Dermis microvascular lymphatic vessel endothelial cell (primary cell): ENCODE results near the gene CANT1. TPM values are rescaled to one million over a fixed set of nuclear protein-coding genes. Genes with fewer than 3 reads are reported as not detected.

Experiments used
- DNase-seq, 2 donors: peaks; one replicate each; pipeline versions ENCODE4 v3.0.0 to v3.0.0-alpha.2; 2010; ENCODE audit warnings: low read depth in 2 of 2
- total RNA-seq: library from RNA; depleted of rRNA; stranded (reverse); fragments of >200 nt; gene quantifications from 2 replicates; pipeline ENCODE4 v1.2.1, GENCODE V29; 2014

The CANT1 gene
- 40.3 and 53.5 TPM in 2 replicates for total RNA-seq

DNA sequence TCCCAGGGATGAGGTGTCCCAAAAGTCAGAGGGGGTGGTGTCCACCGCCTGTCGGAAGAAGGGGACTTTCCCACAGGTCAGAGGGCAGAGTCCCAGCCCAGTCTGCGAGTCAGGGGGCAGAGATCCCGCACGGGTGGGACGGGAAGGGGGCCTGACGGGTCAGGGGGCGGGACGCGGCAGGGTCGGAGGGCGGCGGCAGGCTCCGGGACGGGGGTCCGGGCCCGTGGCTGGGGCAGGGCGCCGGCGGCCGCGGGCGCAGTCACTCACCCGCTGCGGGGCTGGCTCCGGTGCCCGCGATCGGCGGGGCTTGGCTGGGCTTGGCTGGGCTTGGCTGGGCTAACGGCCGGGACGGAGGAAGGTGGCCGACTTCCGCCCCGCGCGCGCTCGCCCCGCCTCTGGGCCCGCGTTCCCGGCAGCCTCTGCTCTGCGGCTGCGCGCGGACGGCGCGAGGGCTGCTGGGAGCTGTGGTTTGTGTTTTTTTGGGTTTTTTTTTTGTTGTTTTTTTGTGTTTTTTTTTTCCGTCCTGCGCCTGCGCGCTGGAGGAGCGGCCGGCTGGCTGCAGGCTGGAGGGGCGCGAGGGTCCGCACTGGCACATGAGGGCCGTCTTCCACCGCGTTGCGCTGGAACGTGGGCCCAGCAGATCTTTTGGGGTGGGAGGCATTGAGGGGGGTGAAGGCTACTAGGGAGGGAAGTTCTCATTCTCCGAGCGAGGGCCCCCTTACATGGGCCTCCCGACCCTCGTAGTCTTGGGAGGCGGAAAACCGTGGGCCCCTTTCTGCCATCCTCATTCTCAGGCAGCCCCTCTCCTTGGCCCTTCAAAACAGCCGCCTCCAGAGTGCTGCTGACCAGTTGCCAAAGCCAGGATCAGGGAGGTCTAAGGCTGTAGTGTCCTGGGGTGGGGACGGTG, at the start of gene CANT1:
Gene CANT1, minus strand, starts transcription at position 368 of the 907 bp plus-strand sequence. CDS start 12,142 bp downstream, outside the sequence.
- DNase-seq = peak; percentile 69 to 86

DNA sequence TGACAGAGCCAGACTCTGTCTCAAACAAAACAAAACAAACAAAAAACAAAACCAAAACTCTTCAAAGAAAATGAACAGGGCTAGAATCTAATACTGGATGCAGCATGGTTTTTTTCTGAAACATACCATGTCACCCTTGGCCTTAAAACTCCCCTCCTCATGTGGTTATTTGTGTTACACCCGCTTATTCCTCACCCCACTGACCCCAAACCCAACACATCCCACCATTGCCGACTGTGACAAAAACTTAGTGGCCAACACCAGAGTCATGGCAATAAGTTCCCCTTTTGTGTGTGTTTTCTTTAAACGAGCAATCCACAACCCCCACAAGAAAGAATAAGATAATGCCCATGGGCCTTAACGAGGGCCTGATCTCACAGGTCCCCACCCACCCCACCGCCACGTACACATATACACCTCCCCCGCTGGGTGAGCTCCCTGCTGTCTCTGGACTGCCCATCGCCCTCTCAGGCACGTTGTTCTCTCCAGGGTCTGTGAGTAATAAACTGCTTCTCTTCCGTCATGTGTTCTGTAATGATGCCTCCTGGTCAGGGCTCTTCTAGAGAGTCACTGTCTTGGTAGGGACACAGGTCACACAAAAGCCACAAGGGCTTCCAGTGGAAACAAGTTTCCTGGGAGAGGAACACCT, 48.3 kb upstream of the CANT1 start:
- DNase-seq = no peak

- no peak for DNase-seq
Observed at GRCh38 chr17:79055197-79055596, 45.6 kb upstream of the CANT1 start.

GRCh38 chr17:79054200-79054960, 44.8 kb upstream of the CANT1 start:
- DNase-seq = peak in 1 of 2 donors; percentile 29

GRCh38 chr17:79053251-79053925, 43.8 kb upstream of the CANT1 start:
- peak in 1 of 2 donors; percentile 37 for DNase-seq

DNA sequence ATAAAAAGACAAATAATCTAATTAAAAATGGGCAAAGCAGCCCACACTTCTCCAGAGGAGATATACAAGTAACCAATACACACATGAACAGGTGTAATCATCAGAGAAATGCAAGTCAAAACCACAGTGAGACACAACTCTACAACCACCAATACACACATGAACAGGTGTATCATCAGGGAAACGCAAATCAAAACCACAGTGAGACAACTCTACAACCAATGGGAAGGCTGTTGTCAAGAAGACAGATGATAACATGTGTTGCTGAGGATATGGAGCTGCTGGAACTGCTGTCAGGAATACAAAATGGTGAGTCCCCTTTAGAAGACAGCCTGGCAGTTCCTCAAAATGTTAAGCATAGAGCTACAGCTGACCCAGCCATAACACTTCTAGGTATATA, 42.6 kb upstream of the CANT1 start:
- DNase-seq = no peak

- DNase-seq = no peak
Observed at GRCh38 chr17:79051306-79051705, 41.7 kb upstream of the CANT1 start.

DNA sequence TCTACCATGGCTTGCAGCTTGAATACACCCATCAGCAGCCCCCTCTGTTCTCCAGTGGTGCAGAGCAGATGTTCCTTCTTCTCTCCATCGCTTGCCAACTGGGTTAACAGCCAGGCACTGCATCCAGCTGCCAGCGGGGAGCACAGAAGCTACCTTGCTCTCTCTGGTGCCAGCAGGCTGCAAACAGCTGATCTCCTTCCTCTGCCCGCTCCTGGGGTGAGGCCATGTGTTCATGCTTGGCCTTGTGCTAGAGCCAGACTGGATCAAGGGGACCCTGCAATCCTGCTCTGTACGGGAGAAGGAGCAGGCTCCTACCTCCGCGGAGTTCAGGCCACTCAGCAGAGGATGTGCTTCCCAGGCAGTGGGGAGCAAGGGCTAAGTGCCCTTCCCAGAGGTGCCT, 41.0 kb upstream of the CANT1 start:
- no peak for DNase-seq

- DNase-seq = no peak
Observed at GRCh38 chr17:79049821-79050220, 40.3 kb upstream of the CANT1 start.

GRCh38 chr17:79048826-79049755, 39.5 kb upstream of the CANT1 start:
- DNase-seq = no peak

GRCh38 chr17:79047923-79048825, 38.6 kb upstream of the CANT1 start:
- DNase-seq = no peak

GRCh38 chr17:79047291-79047920, 37.8 kb upstream of the CANT1 start:
- no peak for DNase-seq

DNA sequence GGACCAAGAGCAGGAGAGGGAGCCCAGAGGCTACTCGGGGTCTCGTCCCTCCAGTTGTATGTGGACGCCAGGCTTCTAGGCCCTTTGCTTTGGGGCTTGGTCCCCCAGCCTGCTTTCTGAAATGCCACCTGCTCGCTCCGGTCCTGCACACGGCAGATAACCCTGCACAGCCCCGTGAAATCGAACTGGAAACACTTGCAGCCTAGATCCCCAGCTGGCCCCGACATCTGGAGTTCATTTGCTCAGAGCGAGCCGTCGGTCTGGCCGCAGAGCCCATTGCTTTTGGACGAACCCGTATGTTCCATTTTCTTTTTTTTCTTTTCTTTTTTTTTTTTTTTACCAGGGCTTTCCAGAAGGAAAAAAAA, 37.3 kb upstream of the CANT1 start:
- DNase-seq = no peak

GRCh38 chr17:79046197-79046915, 36.8 kb upstream of the CANT1 start:
- DNase-seq = no peak

- peak; percentile 47 to 74 for DNase-seq
Observed at GRCh38 chr17:79045842-79046196, 36.3 kb upstream of the CANT1 start.

DNA sequence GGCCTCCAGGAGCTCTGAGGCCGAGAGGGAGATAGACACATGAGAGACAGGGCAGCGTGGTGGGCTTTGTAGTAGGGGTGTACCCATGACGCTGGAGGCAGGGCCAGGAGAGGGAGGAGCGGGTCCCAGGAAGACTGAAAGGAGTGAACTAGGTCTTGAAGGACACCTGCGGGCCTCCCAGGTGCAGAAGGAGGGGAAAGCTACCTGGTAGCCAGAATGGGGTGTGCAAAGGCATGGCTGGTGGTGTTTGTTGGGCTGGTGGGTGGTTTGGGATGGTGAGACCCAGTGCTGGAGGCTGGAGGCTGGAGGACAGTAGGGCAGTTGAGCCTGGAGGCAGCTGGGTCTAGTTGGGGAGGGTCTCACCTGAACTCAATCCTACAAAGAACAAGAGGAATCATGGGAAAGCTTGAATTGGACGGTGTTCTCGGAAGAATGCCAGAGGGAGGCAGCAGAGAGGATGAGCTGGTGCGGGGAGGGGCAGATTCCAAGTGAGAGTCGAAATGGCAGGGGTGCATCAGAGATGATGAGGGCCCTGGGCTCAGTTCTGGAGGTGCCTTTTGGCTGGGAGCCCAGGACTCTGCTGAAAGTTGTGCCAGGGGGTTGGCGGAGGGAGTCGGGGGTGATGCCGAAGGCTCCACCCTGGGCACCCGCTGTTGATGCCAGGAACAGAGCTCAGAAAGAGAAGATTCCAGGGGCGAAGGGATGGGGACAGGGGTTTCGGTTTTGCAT, 35.6 kb upstream of the CANT1 start:
- no peak for DNase-seq

- DNase-seq = no peak
Observed at GRCh38 chr17:79044462-79044861, 34.9 kb upstream of the CANT1 start.

- no peak for DNase-seq
Observed at GRCh38 chr17:79043931-79044320, 34.4 kb upstream of the CANT1 start.
